Thoracic aorta (tissue), 2 donors: ENCODE results near the gene NOL4L. TPM values are rescaled to one million over a fixed set of nuclear protein-coding genes. Genes with fewer than 3 reads are reported as not detected.

ENCODE experiments used
- ATAC-seq: fragments of 150-250 bp; one replicate; pipeline ENCODE4 v1.8.0; 2017; ENCODE audit warnings: low read depth; ENCODE audit not compliant: insufficient number of reproducible peaks, low FRiP score
- DNase-seq: peaks from one replicate; pipeline ENCODE4 v3.0.0-alpha.2; 2020; ENCODE audit warnings: low spot score
- H3K27ac ChIP-seq, 2 donors: fragments of 200-600 bp; sonication (generic); 1 replicate in 1 of 2; 2 replicates in 1 of 2; pipeline ENCODE4 v1.5.1; 2016; ENCODE audit warnings: mild to moderate bottlenecking in 2 of 2, moderate library complexity in 2 of 2
- H3K27me3 ChIP-seq: fragments of 200-600 bp; sonication (generic); replicated peaks from 2 replicates; pipeline ENCODE4 v1.6.0; 2016; ENCODE audit warnings: mild to moderate bottlenecking; ENCODE audit not compliant: insufficient read depth
- H3K36me3 ChIP-seq: fragments of 200-600 bp; sonication (generic); one replicate; pipeline ENCODE4 v1.5.1; 2016
- H3K4me1 ChIP-seq, 2 donors: fragments of 200-600 bp; sonication (generic); 1 replicate in 1 of 2; 2 replicates in 1 of 2; pipeline versions ENCODE4 v1.5.1 to v1.6.0; 2016; ENCODE audit warnings: low read depth in 2 of 2, mild to moderate bottlenecking in 1 of 2; ENCODE audit not compliant: control insufficient read depth in 1 of 2
- H3K4me3 ChIP-seq: fragments of 200-600 bp; sonication (generic); 2 replicates; pipeline ENCODE4 v1.5.1; 2016; ENCODE audit warnings: mild to moderate bottlenecking
- H3K9me3 ChIP-seq: fragments of 200-600 bp; sonication (generic); 2 replicates; pipeline ENCODE4 v1.5.1; 2016
- total RNA-seq, 2 donors: library from RNA; depleted of rRNA; stranded (reverse); fragments of >200 nt; gene quantifications; one replicate each; pipeline versions ENCODE4 v1.1.0 to v1.2.3, GENCODE V29; 2016
- TF ChIP-seq, protein P1 (sequence below): fragments of 200-600 bp; sonication (generic); IDR thresholded peaks from one replicate; pipeline ENCODE4 v1.5.1; 2019; ENCODE audit warnings: antibody characterized with exemption

NOL4L gene
- total RNA-seq, 2 donors from 2014 or later, result 17.5 to 23.7 TPM

DNA sequence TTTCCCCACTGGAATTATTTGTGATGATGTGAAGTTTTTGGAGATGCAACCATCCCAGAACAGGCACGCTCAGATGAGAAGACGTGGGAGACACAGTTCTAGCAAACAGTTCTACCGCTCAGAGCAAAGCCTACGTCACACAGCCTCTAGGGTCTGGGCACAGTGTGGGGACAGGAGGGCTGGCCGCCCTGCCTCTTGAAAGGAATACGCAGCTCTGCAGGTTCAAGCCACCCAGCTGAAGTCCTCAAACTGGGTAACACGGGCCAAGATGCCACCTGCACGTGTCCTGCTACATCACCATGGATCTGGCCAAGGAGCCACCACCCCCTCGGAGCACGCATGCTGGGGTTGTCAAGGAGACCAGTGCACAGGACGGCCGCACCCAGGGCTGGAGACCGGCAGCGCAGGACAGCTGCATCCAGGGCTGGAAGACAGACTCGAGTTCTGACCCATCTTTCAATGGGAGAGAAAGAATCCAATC, 75.0 kb downstream of the NOL4L start:
- ATAC-seq (no peak), DNase-seq (no peak)
- TF ChIP-seq, protein P1, sequence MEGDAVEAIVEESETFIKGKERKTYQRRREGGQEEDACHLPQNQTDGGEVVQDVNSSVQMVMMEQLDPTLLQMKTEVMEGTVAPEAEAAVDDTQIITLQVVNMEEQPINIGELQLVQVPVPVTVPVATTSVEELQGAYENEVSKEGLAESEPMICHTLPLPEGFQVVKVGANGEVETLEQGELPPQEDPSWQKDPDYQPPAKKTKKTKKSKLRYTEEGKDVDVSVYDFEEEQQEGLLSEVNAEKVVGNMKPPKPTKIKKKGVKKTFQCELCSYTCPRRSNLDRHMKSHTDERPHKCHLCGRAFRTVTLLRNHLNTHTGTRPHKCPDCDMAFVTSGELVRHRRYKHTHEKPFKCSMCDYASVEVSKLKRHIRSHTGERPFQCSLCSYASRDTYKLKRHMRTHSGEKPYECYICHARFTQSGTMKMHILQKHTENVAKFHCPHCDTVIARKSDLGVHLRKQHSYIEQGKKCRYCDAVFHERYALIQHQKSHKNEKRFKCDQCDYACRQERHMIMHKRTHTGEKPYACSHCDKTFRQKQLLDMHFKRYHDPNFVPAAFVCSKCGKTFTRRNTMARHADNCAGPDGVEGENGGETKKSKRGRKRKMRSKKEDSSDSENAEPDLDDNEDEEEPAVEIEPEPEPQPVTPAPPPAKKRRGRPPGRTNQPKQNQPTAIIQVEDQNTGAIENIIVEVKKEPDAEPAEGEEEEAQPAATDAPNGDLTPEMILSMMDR, result no peak
- Histone ChIP-seq H3K27me3 (no peaks in the 10 kb centered on the region), H3K9me3 (no peaks in the 10 kb centered on the region), H3K27ac (no peak overlapping the region), H3K4me3 (no peak overlapping the region), H3K36me3 (no peaks in the 10 kb centered on the region), H3K4me1 (no peaks in the 10 kb centered on the region)

DNA sequence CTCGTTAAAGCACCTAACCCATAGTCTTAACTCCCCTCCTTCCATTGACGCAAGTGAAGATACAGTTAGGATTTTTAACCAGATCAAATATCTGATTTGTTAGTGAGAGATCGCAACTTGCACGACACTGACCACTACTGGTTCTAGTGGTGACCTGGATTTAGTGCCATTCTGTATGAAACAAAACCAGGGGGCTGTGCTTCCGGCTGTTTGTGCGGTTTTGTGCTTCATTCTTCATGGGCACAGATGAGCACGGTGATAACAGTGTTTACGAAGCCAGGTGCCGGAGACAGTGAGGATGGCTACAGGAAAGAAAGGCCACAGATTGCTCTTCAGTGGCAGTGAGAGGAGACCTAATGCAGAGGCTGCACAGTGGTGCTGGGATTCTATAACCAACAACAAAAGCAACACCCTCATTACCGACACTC, 75.5 kb downstream of the NOL4L start:
- no peak for ATAC-seq
- no peaks in the 10 kb centered on the region for H3K4me1 ChIP-seq
- H3K27me3 ChIP-seq, result no peaks in the 10 kb centered on the region
- TF ChIP-seq, protein P1, result no peak
- no peak overlapping the region for H3K27ac ChIP-seq
- no peak for DNase-seq
- no peaks in the 10 kb centered on the region for H3K36me3 ChIP-seq
- no peak overlapping the region for H3K4me3 ChIP-seq
- H3K9me3 ChIP-seq, result no peaks in the 10 kb centered on the region

DNA sequence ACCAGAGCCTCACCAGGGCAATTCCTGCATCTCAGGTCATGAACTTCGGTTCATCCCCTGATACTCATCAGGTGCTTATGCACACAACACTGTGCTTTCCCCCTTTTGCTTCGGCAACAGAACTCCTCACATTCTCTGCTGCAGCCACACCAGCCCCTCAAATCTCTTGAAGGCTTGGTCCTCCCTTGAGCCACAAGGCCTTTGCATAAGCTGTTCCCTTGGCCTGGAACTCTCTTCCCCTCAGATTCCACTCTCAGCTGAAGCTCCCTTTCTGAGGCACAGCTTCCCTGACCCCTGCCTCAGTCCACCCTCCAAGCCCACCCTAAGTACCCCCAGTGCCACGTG, 76.4 kb downstream of the NOL4L start:
- ATAC-seq (no peak), DNase-seq (no peak)
- TF ChIP-seq, protein P1, result no peak
- Histone ChIP-seq H3K27ac (no peak overlapping the region), H3K27me3 (no peaks in the 10 kb centered on the region), H3K4me3 (no peak overlapping the region), H3K36me3 (no peaks in the 10 kb centered on the region), H3K9me3 (no peaks in the 10 kb centered on the region), H3K4me1 (no peaks in the 10 kb centered on the region)

DNA sequence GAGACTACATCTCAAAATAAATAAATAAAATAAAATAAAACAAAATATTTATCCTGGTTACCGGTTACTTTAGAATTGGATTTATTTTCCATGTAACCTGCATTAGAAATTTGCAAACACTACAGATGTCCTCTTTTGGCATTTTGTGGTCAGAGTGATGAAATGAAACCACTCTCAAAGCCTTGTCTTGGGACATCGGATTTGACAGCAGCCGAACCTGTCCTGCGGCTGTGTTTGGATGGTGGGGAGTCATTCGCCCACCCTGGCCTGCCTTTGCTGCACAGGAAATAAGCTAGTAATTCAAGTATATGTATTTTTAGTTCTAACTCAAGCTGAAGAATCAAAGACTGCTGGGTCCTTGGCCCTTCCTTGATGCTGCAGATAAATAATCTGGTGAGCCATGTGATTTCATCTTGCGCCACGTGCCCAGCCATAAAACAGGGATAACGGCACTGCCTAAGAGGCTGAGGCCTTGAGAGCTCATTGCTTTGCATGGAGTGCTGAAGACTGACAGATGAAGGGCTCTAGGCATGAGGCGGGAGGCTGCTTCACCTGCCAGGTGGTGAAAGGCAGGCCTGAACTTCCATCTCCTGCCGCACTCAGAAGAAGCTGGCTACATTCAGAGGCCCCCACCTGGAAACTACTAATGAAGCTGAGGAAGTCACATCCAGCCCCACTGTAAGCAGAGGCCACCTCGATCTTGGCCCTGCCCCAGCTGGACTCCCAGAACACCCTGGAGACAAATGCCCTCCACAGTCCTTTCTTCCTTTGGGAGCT, 76.9 kb downstream of the NOL4L start:
- H3K27me3 ChIP-seq, result no peaks in the 10 kb centered on the region
- no peaks in the 10 kb centered on the region for H3K36me3 ChIP-seq
- ATAC-seq (no peak), DNase-seq (no peak)
- no peaks in the 10 kb centered on the region for H3K4me1 ChIP-seq
- H3K4me3 ChIP-seq, result no peak overlapping the region
- TF ChIP-seq, protein P1, result no peak
- H3K27ac ChIP-seq, result no peak overlapping the region
- H3K9me3 ChIP-seq, result no peaks in the 10 kb centered on the region

DNA sequence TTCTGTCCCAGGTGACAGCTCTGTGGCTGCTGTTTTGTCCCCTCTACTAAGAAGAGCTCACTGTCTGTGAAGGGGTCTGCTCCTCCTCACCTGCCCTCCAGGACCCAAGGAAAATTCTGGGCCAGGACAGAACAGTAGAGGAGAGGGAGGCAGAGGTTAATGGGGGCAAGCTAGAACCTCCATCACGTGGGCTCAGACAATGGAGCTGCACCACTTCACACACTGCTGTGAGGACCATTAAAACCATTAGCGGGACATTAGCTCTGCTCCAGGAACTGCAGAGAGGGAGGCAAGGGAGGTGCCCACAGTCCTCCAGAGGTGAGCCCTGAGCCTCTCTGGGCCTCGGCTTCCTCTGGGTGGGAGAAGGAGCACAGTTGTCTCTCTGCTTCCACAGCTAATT, 78.4 kb downstream of the NOL4L start:
- no peaks in the 10 kb centered on the region for H3K9me3 ChIP-seq
- no peak overlapping the region for H3K27ac ChIP-seq
- ATAC-seq, result no peak
- no peak overlapping the region for H3K4me3 ChIP-seq
- no peaks in the 10 kb centered on the region for H3K36me3 ChIP-seq
- no peaks in the 10 kb centered on the region for H3K27me3 ChIP-seq
- no peak for DNase-seq
- TF ChIP-seq, protein P1, result no peak
- no peaks in the 10 kb centered on the region for H3K4me1 ChIP-seq
